GM12873 (cell line): ENCODE results near the gene ABHD17C.

Experiments used
- CTCF ChIP-seq: IDR thresholded peaks from 2 replicates; pipeline ENCODE4 v1.5.1; 2012; ENCODE audit warnings: low read depth, mild to moderate bottlenecking, moderate library complexity, low read length, control low read depth; ENCODE audit not compliant: insufficient read depth; ENCODE audit errors: missing control alignments

ABHD17C gene

GRCh38 chr15:80789796-80790195 is 94.7 kb downstream of the ABHD17C start:
- no peak for TF ChIP-seq CTCF

GRCh38 chr15:80790236-80790635 is 95.1 kb downstream of the ABHD17C start:
- no peak for TF ChIP-seq CTCF

DNA sequence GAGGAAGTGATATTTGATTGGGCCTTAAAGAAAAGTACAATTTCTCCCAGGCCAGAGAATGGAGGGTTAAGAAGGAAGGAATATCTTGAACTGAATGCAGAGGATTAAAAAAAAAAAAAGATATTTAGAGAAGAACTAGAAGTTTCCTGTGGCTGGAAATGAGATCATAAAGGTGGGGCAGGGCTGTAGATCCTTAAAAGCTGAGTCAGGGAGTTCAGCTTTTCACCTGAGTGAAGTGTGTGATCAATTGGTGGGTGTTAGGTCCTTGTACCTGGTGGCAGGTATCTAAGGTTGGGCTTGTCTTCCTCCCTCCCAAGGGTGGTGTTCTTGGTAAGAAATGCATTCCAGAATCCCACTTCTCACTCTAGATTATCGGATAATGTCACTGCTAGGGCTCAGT is 95.9 kb downstream of the ABHD17C start:
- TF ChIP-seq CTCF: no peak

GRCh38 chr15:80796407-80796806 is 101.3 kb downstream of the ABHD17C start:
- no peak for TF ChIP-seq CTCF

DNA sequence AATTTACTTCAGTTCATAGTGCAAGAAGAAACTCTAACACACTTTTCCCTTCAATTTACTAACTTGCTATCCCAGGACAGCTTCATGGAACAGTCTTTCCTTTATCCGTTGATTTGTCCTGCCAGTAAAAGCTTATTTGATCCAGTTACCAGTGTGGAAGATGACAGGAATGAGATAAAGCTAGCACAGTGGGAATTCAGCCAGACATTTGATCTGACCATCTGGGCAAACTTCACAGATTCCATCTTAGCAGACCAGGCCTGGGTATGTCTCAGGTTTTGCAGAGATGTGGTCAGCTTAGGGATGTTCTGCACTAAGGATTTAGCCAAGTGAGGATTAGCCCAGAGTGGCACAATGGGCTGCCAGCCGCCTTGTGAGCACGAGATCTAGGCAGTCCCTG is 103.8 kb downstream of the ABHD17C start:
- no peak for TF ChIP-seq CTCF

DNA sequence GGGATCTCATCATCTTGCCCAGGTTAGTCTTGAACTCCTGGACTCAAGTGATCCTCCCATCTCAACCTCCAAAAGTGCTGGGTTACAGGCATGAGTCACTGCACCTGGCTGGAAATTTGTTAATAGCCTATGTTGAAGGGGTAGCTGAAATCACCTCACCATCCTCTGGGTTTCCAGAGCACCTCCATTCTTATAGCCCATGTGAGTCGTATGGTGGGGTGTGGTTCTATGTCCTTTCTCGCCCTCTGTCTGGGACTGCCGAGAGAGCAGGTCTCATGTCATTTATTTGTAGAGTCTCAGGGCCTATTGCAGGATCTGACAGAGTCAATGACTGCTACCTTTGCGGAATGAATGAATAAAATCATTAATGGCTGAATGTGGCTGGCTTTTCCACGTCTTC is 105.0 kb downstream of the ABHD17C start:
- no peak for TF ChIP-seq CTCF

DNA sequence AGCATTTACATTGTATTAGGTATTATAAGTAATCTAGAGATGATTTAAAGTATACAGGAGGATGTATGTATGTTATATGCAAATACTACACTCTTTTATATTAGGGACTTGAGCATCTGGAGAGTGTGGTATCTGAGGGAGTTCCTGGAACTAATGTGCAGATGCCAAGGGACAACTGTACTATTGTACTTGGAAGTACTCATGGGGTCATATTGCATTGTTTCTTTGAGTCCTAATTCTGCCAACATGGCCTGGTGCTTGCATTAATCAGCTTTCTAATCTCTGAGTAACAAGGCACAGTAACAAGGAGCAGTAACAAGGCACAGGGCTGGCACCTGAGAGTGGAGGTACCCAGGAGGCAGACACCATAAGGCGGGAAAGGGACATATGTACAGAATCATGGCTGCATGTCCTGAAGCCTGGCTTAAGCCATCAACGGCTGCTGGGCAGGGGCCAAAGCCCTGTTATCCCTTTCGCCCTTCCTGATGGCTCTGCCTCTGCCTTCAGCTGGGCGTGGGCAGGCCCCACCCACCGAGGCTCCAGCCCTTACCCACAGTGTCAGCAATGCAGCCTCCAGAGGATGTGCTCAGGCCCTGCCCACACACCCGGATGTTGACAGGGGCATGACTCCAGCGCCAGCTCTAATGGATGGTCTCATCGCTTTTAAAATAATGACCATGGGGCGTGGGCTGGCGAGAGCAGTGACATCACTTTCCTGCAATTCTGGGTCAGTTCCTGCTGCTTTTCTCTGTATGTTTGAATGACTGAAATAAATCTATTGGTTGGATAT is 107.0 kb downstream of the ABHD17C start:
- TF ChIP-seq CTCF: no peak
